ENCODE measurements around the gene NAA10.

NAA10 gene

DNA sequence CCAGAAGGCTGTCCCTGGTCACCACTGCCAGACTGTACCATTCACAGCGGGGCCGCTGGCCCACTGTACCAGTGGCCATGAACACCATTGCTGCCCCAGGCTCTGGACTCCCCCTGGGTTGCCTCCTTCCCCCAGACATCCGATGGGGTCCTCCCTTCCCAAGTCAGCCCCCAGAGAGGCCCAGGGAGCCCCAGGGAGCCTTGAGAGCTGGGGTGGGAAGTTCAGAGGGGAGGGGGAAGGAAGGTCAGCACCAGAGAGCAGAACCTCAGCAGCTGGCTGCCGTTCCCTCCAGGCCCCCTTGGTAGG, 8.3 kb downstream of the NAA10 start:
- Histone ChIP-seq H3K4me1 (ENCODE audit: control insufficient read depth, insufficient read depth, low read depth, low read length) (peaks cover 23% of the 10 kb centered on the region), H3K4me3 (ENCODE audit: insufficient read depth in 1 of 2, low read depth in 1 of 2, low read length in 2 of 2) (peak overlapping the region in 1 of 2 experiments; percentile 84), H4K8ac (ENCODE audit: low read length) (peak overlapping the region; percentile 96), H2BK12ac (ENCODE audit: low read length in 2 of 2) (peak overlapping the region; percentile 54 to 86), H3K27me3 (ENCODE audit: control insufficient read depth in 1 of 2, insufficient read depth in 1 of 2, low read length in 2 of 2) (peaks cover 0 to 38% of the 10 kb centered on the region in 2 experiments), H3K4ac (ENCODE audit: low read depth in 1 of 2, low read length in 2 of 2) (peak overlapping the region in 1 of 2 experiments; percentile 77), H3K4me2 (ENCODE audit: low read length, poor library complexity, severe bottlenecking) (peak overlapping the region; percentile 63), H3K18ac (ENCODE audit: low read depth in 1 of 2, low read length in 2 of 2) (peak overlapping the region; percentile 75 to 97), H3K23ac (ENCODE audit: low read length in 2 of 2) (no peak overlapping the region), H2BK120ac (ENCODE audit: low read depth, low read length) (peak overlapping the region; percentile 79), H3K27ac (ENCODE audit: low read length, poor library complexity, severe bottlenecking) (peak overlapping the region; percentile 45), H4K91ac (ENCODE audit: low read length) (peak overlapping the region; percentile 95), H2BK5ac (ENCODE audit: low read depth, low read length, poor library complexity, severe bottlenecking) (peak overlapping the region; percentile 19), H3K36me3 (ENCODE audit: control insufficient read depth in 1 of 2, insufficient read depth in 2 of 2, low read depth in 1 of 2, low read length in 2 of 2) (peaks cover 23 to 24% of the 10 kb centered on the region in 2 experiments), H3K14ac (ENCODE audit: low read length in 2 of 2) (peak overlapping the region in 1 of 2 experiments; percentile 29), H2BK15ac (ENCODE audit: low read depth, poor library complexity, severe bottlenecking) (peak overlapping the region; percentile 80), H3K9me3 (ENCODE audit: control insufficient read depth, low read length) (no peaks in the 10 kb centered on the region), H3K79me1 (replicated peaks; ENCODE audit: low read length, poor library complexity, severe bottlenecking) (peaks cover 5% of the 10 kb centered on the region), H2AK5ac (ENCODE audit: low read length, severe bottlenecking) (peak overlapping the region; percentile 69), H2AFZ (ENCODE audit: low read depth, low read length) (no peak overlapping the region), H3K9ac (ENCODE audit: low read length) (no peak overlapping the region)
- no peak for DNase-seq
- 31% methylated on average over 2 of the region's 4 CpGs for WGBS

DNA sequence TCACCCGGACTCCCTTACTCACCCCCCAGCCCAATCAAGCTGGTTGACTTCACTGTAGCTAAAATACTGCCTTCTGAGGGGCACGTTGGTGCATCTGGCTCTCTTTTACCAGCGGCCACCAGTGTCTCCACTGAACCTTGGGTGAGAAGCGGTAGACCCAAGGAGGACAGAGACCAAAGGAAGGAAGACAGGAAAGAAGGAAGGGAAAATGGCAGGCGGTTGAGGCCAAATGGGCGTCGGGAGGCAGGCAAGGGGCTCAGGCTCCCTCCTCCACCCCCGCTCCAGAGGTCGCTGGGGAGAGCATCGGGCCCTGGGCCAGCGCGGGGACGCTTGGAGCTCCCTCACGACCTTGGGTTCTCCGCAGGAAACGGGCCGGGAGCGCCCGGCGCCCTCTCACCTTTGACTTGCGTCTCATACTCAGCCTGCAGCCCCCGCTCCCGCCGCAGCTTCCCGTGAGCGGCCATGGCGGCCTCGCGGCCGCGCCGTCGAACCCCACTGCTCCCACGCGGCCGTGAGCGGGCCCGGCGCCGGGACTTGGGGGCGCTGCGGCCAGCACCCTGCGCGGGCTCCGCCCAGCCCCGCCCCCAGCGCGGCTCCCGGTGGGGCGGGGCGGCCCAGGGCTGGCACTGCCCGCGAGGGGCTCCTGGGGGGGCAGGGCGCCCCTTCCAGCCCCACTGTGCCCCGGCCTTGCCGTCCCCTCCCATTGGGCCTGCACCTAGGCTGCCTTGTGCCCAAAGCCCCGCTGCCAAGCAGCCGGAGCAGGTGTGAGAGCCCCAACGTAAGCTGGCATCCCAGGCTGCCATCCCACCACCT, 8.9 kb downstream of the NAA10 start, which contains the start of gene ARHGAP4:
Gene ARHGAP4, minus strand, starts transcription at position 526 of the 813 bp plus-strand sequence. Its CDS starts 62 bp downstream, at position 464.
- H3K18ac ChIP-seq (ENCODE audit: low read depth in 1 of 2, low read length in 2 of 2): peak within 1 kb of the TSS; percentile 91 to 97
- WGBS: 21% methylated on average over 26 of the region's 59 CpGs
- peak within 1 kb of the TSS; percentile 54 to 86 for H2BK12ac ChIP-seq (ENCODE audit: low read length in 2 of 2)
- peak within 1 kb of the TSS in 1 of 2 experiments; percentile 84 for H3K4me3 ChIP-seq (ENCODE audit: insufficient read depth in 1 of 2, low read depth in 1 of 2, low read length in 2 of 2)
- H3K23ac ChIP-seq (ENCODE audit: low read length in 2 of 2): no peak within 1 kb of the TSS
- peak within 1 kb of the TSS; percentile 63 for H3K4me2 ChIP-seq (ENCODE audit: low read length, poor library complexity, severe bottlenecking)
- H3K27me3 ChIP-seq (ENCODE audit: control insufficient read depth in 1 of 2, insufficient read depth in 1 of 2, low read length in 2 of 2): peaks cover 0 to 44% of the 10 kb centered on the region in 2 experiments
- H3K36me3 ChIP-seq (ENCODE audit: control insufficient read depth in 1 of 2, insufficient read depth in 2 of 2, low read depth in 1 of 2, low read length in 2 of 2): peaks cover 18% of the 10 kb centered on the region in 2 experiments
- peak within 1 kb of the TSS; percentile 95 for H4K91ac ChIP-seq (ENCODE audit: low read length)
- peak within 1 kb of the TSS; percentile 88 for H3K9ac ChIP-seq (ENCODE audit: low read length)
- H2AK5ac ChIP-seq (ENCODE audit: low read length, severe bottlenecking): peak within 1 kb of the TSS; percentile 69
- H2BK15ac ChIP-seq (ENCODE audit: low read depth, poor library complexity, severe bottlenecking): peak within 1 kb of the TSS; percentile 80
- peak within 1 kb of the TSS in 1 of 2 experiments; percentile 77 for H3K4ac ChIP-seq (ENCODE audit: low read depth in 1 of 2, low read length in 2 of 2)
- peaks cover 2% of the 10 kb centered on the region for H3K79me1 ChIP-seq (replicated peaks; ENCODE audit: low read length, poor library complexity, severe bottlenecking)
- peaks cover 23% of the 10 kb centered on the region for H3K4me1 ChIP-seq (ENCODE audit: control insufficient read depth, insufficient read depth, low read depth, low read length)
- H4K8ac ChIP-seq (ENCODE audit: low read length): peak within 1 kb of the TSS; percentile 96
- peak within 1 kb of the TSS; percentile 19 for H2BK5ac ChIP-seq (ENCODE audit: low read depth, low read length, poor library complexity, severe bottlenecking)
- peak within 1 kb of the TSS; percentile 89 for H3K27ac ChIP-seq (ENCODE audit: low read length, poor library complexity, severe bottlenecking)
- H3K9me3 ChIP-seq (ENCODE audit: control insufficient read depth, low read length): no peaks in the 10 kb centered on the region
- peak within 1 kb of the TSS in 1 of 2 experiments; percentile 75 for H3K14ac ChIP-seq (ENCODE audit: low read length in 2 of 2)
- peak within 1 kb of the TSS; percentile 79 for H2BK120ac ChIP-seq (ENCODE audit: low read depth, low read length)
- DNase-seq: no peak
- H2AFZ ChIP-seq (ENCODE audit: low read depth, low read length): no peak within 1 kb of the TSS

DNA sequence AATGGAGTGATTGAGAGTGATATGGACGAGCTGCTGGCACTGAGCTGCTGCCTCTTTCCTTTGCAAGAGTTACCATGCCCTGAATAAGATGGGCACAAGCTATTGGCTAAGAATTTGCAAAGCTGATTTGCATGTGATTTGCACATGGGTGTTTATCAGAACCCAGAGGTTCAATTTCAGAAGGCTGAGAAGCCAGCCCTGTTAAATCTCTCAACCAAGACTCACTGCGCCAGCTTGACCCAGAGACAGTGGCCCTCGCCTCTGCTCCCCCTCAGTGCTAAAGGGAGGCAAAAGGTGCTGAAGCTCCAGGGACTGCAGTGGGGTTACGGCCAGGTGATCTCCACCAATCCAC, 9.5 kb downstream of the NAA10 start:
- Histone ChIP-seq H4K91ac (ENCODE audit: low read length) (no peak overlapping the region), H2AFZ (ENCODE audit: low read depth, low read length) (no peak overlapping the region), H3K36me3 (ENCODE audit: control insufficient read depth in 1 of 2, insufficient read depth in 2 of 2, low read depth in 1 of 2, low read length in 2 of 2) (peaks cover 12 to 13% of the 10 kb centered on the region in 2 experiments), H2BK15ac (ENCODE audit: low read depth, poor library complexity, severe bottlenecking) (no peak overlapping the region), H3K27me3 (ENCODE audit: control insufficient read depth in 1 of 2, insufficient read depth in 1 of 2, low read length in 2 of 2) (peaks cover 0 to 48% of the 10 kb centered on the region in 2 experiments), H3K23ac (ENCODE audit: low read length in 2 of 2) (no peak overlapping the region), H2BK12ac (ENCODE audit: low read length in 2 of 2) (no peak overlapping the region), H3K4ac (ENCODE audit: low read depth in 1 of 2, low read length in 2 of 2) (no peak overlapping the region), H4K8ac (ENCODE audit: low read length) (no peak overlapping the region), H3K18ac (ENCODE audit: low read depth in 1 of 2, low read length in 2 of 2) (no peak overlapping the region), H3K4me3 (ENCODE audit: insufficient read depth in 1 of 2, low read depth in 1 of 2, low read length in 2 of 2) (no peak overlapping the region), H3K79me1 (replicated peaks; ENCODE audit: low read length, poor library complexity, severe bottlenecking) (no peaks in the 10 kb centered on the region), H3K9ac (ENCODE audit: low read length) (no peak overlapping the region), H3K4me2 (ENCODE audit: low read length, poor library complexity, severe bottlenecking) (no peak overlapping the region), H2AK5ac (ENCODE audit: low read length, severe bottlenecking) (no peak overlapping the region), H3K14ac (ENCODE audit: low read length in 2 of 2) (no peak overlapping the region), H3K9me3 (ENCODE audit: control insufficient read depth, low read length) (no peaks in the 10 kb centered on the region), H2BK120ac (ENCODE audit: low read depth, low read length) (no peak overlapping the region), H3K4me1 (ENCODE audit: control insufficient read depth, insufficient read depth, low read depth, low read length) (peaks cover 23% of the 10 kb centered on the region), H2BK5ac (ENCODE audit: low read depth, low read length, poor library complexity, severe bottlenecking) (no peak overlapping the region), H3K27ac (ENCODE audit: low read length, poor library complexity, severe bottlenecking) (no peak overlapping the region)
- WGBS: 93% methylated on average over 4 of the region's 4 CpGs
- no peak for DNase-seq

DNA sequence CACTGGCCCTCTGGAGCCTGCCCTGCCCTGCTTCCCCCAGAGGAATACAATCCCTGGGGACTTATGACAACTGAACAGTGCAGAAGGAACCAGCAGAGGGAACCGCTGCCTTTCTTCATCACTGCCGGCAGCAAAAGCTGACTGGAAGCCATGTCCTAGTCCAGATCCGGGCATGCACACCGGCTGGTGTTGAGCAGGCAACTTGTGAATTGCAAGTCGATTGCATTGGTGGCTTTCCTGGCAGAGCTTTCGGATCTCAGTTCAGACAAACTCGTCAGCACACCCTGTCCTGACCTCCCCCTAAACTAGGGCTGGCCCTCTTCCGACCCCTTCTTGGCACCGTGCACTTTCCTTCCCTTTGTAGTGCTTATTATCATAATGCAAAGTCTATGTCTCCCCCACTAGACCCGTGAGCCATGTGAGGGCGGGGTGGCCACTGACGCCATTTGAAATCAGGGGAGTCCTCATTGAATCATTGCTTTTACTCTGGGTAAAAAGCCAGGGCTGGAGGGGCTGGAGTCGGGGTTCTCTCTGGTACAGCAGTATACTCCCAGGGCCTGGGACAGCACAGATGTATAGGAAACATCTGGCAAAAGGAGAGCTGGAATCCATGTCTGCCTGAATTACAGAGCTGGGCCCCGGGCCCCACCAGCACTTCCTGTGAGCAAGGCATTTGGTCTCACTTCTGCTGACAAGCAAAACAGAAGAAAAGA, 10.5 kb downstream of the NAA10 start:
- Histone ChIP-seq H3K36me3 (ENCODE audit: control insufficient read depth in 1 of 2, insufficient read depth in 2 of 2, low read depth in 1 of 2, low read length in 2 of 2) (peaks cover 1 to 3% of the 10 kb centered on the region in 2 experiments), H2BK120ac (ENCODE audit: low read depth, low read length) (no peak overlapping the region), H3K4me1 (ENCODE audit: control insufficient read depth, insufficient read depth, low read depth, low read length) (peaks cover 21% of the 10 kb centered on the region), H3K4me2 (ENCODE audit: low read length, poor library complexity, severe bottlenecking) (no peak overlapping the region), H3K9ac (ENCODE audit: low read length) (no peak overlapping the region), H3K23ac (ENCODE audit: low read length in 2 of 2) (no peak overlapping the region), H2BK5ac (ENCODE audit: low read depth, low read length, poor library complexity, severe bottlenecking) (no peak overlapping the region), H3K18ac (ENCODE audit: low read depth in 1 of 2, low read length in 2 of 2) (no peak overlapping the region), H3K27ac (ENCODE audit: low read length, poor library complexity, severe bottlenecking) (no peak overlapping the region), H2BK12ac (ENCODE audit: low read length in 2 of 2) (no peak overlapping the region), H4K91ac (ENCODE audit: low read length) (no peak overlapping the region), H3K27me3 (ENCODE audit: control insufficient read depth in 1 of 2, insufficient read depth in 1 of 2, low read length in 2 of 2) (peaks cover 0 to 56% of the 10 kb centered on the region in 2 experiments), H2AFZ (ENCODE audit: low read depth, low read length) (no peak overlapping the region), H3K4me3 (ENCODE audit: insufficient read depth in 1 of 2, low read depth in 1 of 2, low read length in 2 of 2) (no peak overlapping the region), H3K4ac (ENCODE audit: low read depth in 1 of 2, low read length in 2 of 2) (no peak overlapping the region), H3K79me1 (replicated peaks; ENCODE audit: low read length, poor library complexity, severe bottlenecking) (no peaks in the 10 kb centered on the region), H2BK15ac (ENCODE audit: low read depth, poor library complexity, severe bottlenecking) (no peak overlapping the region), H3K9me3 (ENCODE audit: control insufficient read depth, low read length) (no peaks in the 10 kb centered on the region), H4K8ac (ENCODE audit: low read length) (peak overlapping the region; percentile 60), H3K14ac (ENCODE audit: low read length in 2 of 2) (no peak overlapping the region), H2AK5ac (ENCODE audit: low read length, severe bottlenecking) (no peak overlapping the region)
- peak; percentile 61 for DNase-seq
- 69% methylated on average over 11 of the region's 14 CpGs for WGBS

All from mesenchymal stem cell (in vitro differentiated cells and primary cell).